HG03095 (cell line): ENCODE data around the gene ARFGEF3.

Experiments
- ATAC-seq: cut with Tn5 transposase; IDR thresholded peaks from one replicate; pipeline ENCODE4 v1.9.1; 2021; ENCODE audit warnings: moderate library complexity; ENCODE audit not compliant: unreplicated experiment

The ARFGEF3 gene

GRCh38 chr6:138297761-138298298 lies 136.1 kb downstream of the ARFGEF3 start:
- ATAC-seq = no peak

GRCh38 chr6:138300469-138300868 lies 138.7 kb downstream of the ARFGEF3 start:
- no peak for ATAC-seq

GRCh38 chr6:138302554-138302953 lies 140.8 kb downstream of the ARFGEF3 start:
- ATAC-seq = no peak

DNA sequence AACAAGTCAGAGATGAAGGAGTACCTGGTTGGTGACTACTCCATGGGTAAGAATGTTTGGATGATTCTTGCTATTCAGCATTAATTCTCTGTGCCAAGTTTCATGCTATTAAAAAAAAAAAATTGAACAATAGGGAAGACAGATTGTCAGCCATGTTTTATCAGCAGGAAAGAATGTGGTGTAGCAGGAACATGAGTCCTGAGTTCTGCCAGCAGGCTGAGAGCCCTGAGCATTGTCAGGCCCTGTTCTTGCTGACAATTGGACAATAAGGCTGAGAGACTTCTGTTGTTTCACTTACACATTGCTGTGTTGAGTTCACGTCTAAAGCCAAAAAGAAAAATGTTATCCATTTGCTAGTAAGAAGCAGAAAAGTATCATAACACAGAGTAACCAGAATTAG lies 145.6 kb downstream of the ARFGEF3 start:
- no peak for ATAC-seq

DNA sequence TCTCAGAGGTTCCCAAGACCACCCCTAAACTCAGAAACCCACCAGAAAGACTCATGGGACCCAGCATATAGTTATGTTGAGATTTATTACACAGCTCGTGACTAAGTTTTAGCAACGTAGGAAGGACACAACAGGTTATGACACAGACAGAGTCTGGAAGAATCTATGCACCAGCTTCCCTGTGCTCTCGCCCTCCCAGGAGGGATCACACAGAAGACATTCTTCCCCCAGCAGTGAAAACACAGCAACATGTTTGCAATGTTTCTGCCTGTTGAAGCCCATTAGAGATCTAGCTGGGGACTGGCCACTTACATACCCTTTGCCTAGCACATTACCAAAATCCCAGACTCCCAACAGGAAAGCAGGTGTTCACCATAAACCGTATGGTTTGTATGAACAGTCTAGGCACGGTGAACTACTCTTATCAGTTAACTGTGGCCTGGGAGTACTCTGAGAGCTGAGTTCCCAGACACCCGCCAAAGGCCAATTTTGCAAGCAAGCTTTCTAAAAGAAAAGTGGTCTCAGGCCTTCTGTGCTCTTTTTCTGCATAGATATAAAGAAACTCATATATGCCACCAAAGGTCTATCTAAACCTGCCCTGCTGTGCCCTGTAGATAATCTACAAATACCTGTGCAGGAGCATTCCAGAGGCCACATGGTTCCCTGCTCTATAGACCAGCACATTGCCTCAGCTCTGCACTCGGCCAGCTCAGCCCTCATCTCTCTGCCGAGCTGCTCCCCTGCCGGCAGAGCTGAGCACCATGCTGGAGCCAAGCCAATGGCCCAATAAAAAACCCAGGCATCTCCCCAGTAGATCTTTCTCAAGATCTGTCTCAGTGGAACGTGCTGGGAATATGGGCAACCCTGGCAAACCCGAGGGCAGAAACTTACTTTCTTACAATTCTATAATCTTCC lies 146.3 kb downstream of the ARFGEF3 start:
- no peak for ATAC-seq

- ATAC-seq = no peak
Observed at GRCh38 chr6:138308731-138309110, 147.0 kb downstream of the ARFGEF3 start.

DNA sequence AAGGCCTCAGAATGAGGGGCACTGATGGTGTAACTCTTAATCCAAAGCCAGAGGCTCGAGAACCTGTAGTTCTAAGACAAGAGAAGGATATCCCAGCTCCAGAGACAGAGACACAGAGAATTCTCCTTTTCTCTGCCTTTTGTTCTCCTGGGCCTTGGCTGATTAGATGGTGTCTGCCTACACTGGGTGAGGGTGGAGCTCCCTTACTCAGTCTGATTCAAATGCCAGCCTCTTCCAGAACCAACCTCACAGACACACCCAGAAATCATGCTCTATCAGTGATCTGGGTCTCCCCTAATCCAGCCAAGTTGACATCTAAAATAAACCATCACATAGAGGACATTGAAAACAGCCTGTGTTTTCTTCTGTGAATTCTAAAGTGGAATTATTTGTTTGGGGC lies 148.0 kb downstream of the ARFGEF3 start:
- no peak for ATAC-seq

DNA sequence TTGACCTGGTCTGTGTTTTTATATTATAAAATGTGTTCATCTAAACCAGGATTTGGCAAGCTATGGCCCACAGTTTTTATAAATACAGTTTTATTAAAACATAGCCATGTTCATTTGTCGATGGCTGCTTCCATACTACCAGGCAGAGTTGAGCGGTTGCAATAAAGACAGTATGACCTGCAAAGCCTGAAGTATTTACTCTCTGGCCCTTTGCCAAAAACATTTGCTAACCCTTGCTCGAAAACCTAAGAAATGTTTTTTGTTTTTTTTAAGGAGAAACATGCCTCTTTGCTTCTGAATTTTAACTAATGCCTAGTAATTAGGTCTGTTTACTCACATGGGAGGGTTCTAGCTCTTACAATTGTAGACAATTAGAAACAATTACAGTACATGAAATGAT lies 148.6 kb downstream of the ARFGEF3 start:
- ATAC-seq = no peak

DNA sequence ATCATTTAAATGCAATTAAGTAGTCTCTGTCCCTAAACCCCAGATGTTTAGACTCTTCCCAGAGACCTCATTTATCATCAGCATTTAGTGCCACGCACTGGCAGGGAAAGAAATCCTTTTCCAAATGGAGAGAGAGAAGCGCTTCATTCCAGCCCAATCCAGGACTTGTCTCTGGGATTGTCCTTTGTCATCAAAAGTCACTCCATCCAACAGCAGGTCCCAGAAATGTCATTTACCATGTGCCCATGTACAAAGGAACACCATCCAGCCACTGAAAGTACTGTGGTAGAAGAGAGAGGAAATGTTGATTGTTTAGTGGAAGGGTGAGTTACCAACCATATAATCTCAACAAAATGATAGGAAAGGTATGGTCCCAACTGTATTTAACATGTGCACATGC lies 149.1 kb downstream of the ARFGEF3 start:
- no peak for ATAC-seq

DNA sequence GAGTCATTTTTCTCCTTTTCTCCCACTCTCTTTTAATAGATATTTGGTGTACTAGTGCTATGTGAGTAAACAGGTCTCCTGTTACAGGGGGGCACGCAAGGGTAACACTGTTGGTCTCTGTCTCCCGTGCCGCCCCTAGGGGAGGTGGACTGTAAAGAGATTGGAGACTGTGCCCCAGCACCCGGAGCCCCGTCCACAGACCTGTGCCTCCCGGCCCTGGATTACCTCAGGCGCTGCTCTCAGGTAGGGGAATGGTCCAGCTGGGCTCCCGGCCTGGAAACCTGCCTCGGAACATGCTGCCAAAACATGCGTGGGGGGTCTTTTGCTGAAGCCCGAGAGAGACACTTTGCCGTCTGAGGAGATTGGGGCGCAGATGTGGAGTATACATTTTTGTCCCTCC lies 149.5 kb downstream of the ARFGEF3 start:
- ATAC-seq = no peak

DNA sequence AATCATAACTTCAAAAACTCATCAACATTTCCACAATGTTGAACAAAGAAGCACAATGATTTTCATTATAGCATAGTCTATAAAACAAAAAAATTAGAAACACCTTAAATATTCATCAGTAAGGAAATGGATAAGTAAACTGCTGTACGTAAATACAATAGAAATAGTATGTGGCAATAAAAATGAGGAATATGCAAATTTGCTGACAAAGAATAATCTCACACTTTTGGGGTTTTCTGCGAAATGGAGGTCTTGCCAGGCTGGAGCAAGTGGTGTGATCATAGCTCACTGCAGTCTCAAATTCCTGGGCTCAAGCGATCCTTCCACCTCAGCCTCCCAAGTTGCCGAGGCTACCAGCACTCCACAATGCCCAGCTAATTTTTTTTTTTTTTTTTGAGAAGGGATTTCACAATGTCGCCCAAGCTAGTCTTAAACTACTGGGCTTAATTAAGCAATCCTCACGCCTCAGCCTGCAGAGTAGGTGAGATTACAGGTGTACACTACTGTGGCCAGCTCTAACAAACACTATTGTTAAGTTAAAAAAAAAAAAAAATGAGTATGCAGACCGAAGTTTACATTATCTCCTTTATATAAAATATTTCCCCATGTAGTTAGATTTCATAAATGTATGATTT lies 157.1 kb downstream of the ARFGEF3 start:
- ATAC-seq = no peak

GRCh38 chr6:138321934-138322333 lies 160.2 kb downstream of the ARFGEF3 start:
- no peak for ATAC-seq

DNA sequence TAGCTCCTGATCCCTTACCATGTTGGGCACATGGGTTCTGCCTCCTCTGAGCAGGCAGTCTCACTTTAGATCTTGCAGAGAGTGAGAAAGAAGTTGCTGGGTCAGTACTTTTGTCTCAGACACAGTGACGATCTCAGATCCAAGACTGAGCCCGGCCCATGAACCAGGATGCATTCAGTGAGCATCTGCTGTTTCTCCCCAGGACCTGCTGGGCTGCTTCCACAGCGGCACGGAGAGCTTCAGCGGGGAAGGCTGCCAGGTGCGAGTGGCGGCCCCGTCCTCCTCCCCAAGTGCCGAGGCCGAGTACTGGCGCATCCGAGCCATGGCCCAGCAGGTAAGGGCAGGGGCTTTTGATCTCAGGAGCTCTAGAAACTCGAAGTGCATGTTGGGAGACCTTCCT lies 162.1 kb downstream of the ARFGEF3 start:
- no peak for ATAC-seq

DNA sequence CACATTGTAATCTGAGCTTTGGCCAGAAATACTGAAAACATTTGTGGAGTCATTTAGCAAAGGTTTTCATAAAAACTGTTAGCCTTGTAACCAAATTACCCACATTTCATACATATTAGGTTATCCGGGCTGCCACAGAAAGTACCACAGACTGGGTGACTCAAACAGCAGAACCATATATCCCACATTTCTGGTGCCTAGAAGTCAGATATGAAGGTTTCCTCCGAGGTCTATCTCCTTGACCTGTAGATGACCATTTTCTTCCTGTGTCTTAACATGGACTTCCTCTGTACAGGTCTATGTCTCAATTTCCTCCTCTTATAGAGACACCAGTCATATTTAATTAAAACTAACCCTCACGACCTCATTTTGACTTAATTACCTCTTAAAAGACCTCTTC lies 166.5 kb downstream of the ARFGEF3 start:
- ATAC-seq = no peak

GRCh38 chr6:138330763-138331162 lies 169.0 kb downstream of the ARFGEF3 start:
- no peak for ATAC-seq

DNA sequence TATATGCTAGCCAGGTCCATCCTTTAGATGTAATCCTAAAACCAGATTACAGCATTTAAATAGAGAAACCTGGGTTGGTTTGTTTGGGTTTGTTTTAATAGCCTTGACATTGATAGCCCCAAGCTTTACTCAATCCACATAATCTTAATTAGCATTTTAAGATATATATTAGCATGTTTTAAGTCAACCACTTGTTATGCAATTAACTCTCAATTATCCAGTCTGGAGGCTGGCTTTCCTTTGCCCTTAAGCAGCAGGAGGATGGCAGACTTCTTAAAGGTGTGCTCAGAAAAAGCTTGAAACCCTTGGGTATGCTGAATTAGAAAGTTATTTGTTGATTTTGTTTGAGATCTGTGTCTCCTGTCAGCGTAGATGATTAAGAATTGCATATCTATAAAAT lies 169.7 kb downstream of the ARFGEF3 start:
- ATAC-seq = no peak

- no peak for ATAC-seq
Observed at GRCh38 chr6:138331984-138332383, 170.2 kb downstream of the ARFGEF3 start.

GRCh38 chr6:138334000-138334399 lies 172.3 kb downstream of the ARFGEF3 start:
- ATAC-seq = no peak

GRCh38 chr6:138334963-138335362 lies 173.2 kb downstream of the ARFGEF3 start:
- no peak for ATAC-seq

DNA sequence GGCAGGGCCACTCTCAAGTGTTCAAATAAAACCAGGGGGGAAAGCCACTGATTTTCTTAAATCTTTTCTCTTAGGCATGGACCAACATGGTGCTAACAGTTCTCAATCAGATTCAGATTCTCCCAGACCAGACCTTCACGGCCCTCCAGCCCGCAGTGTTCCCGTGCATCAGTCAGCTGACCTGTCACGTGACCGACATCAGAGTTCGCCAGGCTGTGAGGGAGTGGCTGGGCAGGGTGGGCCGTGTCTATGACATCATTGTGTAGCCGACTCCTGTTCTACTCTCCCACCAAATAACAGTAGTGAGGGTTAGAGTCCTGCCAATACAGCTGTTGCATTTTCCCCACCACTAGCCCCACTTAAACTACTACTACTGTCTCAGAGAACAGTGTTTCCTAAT lies 174.5 kb downstream of the ARFGEF3 start:
- ATAC-seq = no peak

- ATAC-seq = no peak
Observed at GRCh38 chr6:138337076-138337475, 175.3 kb downstream of the ARFGEF3 start.

GRCh38 chr6:138339024-138339423 lies 177.3 kb downstream of the ARFGEF3 start:
- no peak for ATAC-seq
